ENCODE measurements around the gene HDGFL1. TPM values are rescaled to one million over a fixed set of nuclear protein-coding genes. Genes with fewer than 3 reads are reported as not detected.

Gene HDGFL1
- total and polyA plus RNA-seq, 2 donors = not detected

DNA sequence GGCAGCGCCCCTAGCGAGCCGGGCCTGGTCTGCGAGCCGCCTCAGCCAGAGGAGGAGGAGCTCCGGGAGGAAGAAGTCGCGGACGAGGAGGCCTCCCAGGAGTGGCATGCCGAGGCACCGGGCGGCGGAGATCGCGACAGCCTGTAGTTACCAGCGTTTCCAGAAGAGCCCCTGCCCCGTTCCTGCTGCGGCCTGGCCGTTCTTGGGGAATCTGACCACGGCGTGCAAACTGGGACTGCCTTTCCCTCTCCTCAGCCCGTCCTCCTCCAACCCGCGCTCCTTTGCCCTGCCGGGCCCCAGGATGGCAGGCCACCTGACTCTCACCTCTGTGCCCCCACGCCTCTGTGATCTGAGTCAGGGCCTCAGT is 802 bp downstream of the HDGFL1 start:
- DNase-seq (ENCODE audit: extremely low spot score) = no peak
- Histone ChIP-seq H3K4me1 (ENCODE audit: insufficient read depth) (no peaks in the 10 kb centered on the region), H3K4me3 (ENCODE audit: low read depth, low read length) (no peak overlapping the region), H3K27ac (ENCODE audit: low read depth) (no peak overlapping the region), H3K36me3 (ENCODE audit: insufficient read depth) (no peaks in the 10 kb centered on the region)
- 94% methylated on average over 26 of the region's 26 CpGs for WGBS

DNA sequence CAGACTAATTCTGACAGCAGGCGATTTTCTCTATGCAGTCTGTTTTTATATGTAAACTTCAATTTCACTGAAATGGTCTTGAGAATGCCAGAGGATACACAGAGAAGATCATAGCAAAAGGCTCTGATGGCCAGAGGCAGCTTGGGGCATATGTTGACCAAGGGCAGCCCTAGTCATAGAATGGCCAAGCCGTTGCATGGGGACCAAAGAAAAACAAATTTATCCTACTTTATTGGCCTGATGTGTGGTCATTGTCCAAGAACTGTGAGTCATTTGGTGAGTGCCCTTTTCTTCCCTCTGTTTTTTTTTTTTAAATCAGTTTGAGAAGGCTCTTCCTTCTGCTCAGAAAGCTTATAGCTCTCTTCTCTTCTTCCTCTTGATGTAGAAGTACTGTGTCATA is 5.8 kb downstream of the HDGFL1 start:
- no peaks in the 10 kb centered on the region for H3K4me1 ChIP-seq (ENCODE audit: insufficient read depth)
- H3K4me3 ChIP-seq (ENCODE audit: low read depth, low read length) = no peak overlapping the region
- 76% methylated on average over 2 of the region's 2 CpGs for WGBS
- no peak overlapping the region for H3K27ac ChIP-seq (ENCODE audit: low read depth)
- DNase-seq (ENCODE audit: extremely low spot score) = no peak
- no peaks in the 10 kb centered on the region for H3K36me3 ChIP-seq (ENCODE audit: insufficient read depth)

DNA sequence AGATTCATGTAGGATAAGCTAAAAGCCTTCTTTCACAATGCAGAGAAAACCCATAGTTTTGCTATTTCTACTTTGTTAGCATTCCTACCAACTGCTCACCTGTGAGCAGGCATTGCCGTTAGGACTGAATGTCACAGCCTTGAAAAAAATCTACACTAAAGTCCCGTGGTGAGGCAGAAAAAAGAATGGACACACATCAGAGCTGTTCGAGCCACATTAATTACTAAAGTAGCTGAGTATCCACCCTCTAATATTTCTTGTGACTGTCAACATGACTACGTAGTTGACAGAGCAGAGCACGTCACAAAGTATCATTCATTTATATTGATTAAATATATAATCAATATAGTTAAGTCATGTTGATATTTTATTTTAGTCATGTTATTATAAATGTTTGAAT is 10.1 kb downstream of the HDGFL1 start:
- H3K4me3 ChIP-seq (ENCODE audit: low read depth, low read length) = no peak overlapping the region
- H3K4me1 ChIP-seq (ENCODE audit: insufficient read depth) = no peaks in the 10 kb centered on the region
- 95% methylated on average over 5 of the region's 5 CpGs for WGBS
- no peak overlapping the region for H3K27ac ChIP-seq (ENCODE audit: low read depth)
- H3K36me3 ChIP-seq (ENCODE audit: insufficient read depth) = no peaks in the 10 kb centered on the region
- DNase-seq (ENCODE audit: extremely low spot score) = no peak

DNA sequence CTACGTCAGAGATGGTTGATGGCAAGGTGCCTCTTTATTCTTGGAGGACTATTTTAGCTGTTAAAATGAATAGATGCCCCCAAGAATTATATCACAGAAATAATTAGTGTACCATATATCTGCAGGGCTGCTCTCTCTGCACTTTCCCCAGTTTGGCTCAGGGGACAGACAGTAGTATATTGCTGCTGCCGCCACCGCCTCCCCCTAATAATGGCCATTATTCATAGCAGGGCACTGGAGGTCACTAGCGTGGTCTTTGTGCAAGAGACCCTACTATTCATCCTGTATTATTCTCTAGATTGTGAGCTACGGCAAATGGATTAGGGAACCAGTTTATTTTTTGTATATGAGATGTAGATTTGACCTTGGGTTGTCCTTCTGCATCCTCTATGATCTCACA is 11.0 kb downstream of the HDGFL1 start:
- Histone ChIP-seq H3K4me3 (ENCODE audit: low read depth, low read length) (no peak overlapping the region), H3K4me1 (ENCODE audit: insufficient read depth) (no peaks in the 10 kb centered on the region), H3K27ac (ENCODE audit: low read depth) (no peak overlapping the region), H3K36me3 (ENCODE audit: insufficient read depth) (no peaks in the 10 kb centered on the region)
- WGBS = 92% methylated on average over 5 of the region's 5 CpGs
- DNase-seq (ENCODE audit: extremely low spot score) = no peak

DNA sequence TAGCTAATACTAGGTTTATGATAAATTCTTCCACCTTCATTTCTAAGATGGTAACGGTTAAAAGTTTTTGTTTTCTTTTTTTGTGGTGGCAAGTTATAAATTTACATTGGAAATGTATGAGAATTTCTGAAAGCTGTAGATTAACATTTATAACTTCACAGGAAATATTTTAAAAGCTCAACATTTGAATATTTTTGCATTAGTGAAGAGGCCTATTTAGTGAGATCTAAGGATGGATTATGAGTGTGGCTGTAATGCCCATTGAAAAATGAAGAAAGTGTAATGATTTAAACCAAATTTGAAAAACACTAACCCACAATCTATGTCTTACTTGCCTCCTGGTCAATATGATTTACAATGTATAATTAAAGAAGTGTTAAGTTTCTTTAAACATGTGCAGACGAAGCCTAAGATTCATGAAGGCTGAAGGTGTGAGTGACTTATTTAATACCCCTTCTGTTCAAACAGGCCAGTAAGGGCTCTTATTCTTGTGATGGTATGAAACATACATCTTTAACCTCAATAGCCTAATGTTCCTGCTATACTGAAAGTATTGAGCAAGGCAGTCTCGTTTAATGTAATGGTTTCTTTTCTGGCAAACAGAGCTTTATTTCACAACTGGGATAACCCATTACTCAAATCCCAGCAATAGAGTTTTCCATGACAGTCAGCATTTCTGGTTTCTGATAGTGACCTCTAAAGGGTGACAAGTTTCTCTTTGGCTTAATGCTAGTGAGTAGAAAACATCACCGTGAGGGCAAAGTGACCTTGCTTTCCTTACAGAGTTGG is 13.2 kb downstream of the HDGFL1 start:
- DNase-seq (ENCODE audit: extremely low spot score) = no peak
- 89% methylated on average over 4 of the region's 4 CpGs for WGBS
- Histone ChIP-seq H3K36me3 (ENCODE audit: insufficient read depth) (no peaks in the 10 kb centered on the region), H3K4me3 (ENCODE audit: low read depth, low read length) (no peak overlapping the region), H3K27ac (ENCODE audit: low read depth) (no peak overlapping the region), H3K4me1 (ENCODE audit: insufficient read depth) (no peaks in the 10 kb centered on the region)

DNA sequence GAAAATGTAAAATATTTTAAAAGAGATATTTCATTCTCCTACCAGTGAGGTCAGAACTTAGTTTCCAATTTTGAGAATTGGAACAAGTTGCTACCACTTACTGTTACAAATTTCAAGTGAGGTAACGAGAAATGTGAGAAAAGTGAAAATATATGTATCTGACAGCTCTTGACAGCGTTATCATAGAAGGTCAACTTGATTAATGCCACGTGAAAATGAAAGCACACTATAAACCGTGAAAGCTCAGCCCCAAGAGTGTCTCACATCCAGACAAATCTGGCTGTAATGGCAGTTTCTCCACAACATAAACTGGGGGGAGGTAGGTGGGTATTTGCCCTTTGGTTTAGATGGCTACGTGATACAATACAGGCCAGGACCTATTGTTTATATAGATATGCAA is 13.9 kb downstream of the HDGFL1 start:
- Histone ChIP-seq H3K4me3 (ENCODE audit: low read depth, low read length) (no peak overlapping the region), H3K4me1 (ENCODE audit: insufficient read depth) (no peaks in the 10 kb centered on the region), H3K36me3 (ENCODE audit: insufficient read depth) (no peaks in the 10 kb centered on the region), H3K27ac (ENCODE audit: low read depth) (no peak overlapping the region)
- WGBS = 90% methylated on average over 5 of the region's 5 CpGs
- DNase-seq (ENCODE audit: extremely low spot score) = no peak

DNA sequence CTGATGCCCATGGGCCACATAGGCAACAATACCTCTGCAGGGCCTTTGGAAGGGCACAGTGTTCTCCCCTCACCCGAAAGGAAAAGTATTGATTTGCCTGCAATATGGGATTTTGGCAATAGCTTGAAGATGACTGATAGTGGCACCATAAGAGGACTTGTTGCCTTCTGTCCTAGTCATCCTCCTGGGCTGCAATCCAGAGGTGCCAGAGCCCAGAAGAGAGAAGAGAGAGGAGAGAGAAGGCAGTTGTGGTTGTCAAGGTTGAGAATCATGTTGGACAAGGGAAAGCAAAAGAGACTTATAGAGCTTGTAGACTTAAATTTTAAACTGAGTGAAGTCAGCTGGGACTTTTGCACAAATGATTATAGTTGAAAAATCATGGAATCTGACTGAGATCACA is 14.6 kb downstream of the HDGFL1 start:
- DNase-seq (ENCODE audit: extremely low spot score) = no peak
- Histone ChIP-seq H3K27ac (ENCODE audit: low read depth) (no peak overlapping the region), H3K4me3 (ENCODE audit: low read depth, low read length) (no peak overlapping the region), H3K36me3 (ENCODE audit: insufficient read depth) (no peaks in the 10 kb centered on the region), H3K4me1 (ENCODE audit: insufficient read depth) (no peaks in the 10 kb centered on the region)
- WGBS = 94% methylated on average over 1 of the region's 1 CpG

DNA sequence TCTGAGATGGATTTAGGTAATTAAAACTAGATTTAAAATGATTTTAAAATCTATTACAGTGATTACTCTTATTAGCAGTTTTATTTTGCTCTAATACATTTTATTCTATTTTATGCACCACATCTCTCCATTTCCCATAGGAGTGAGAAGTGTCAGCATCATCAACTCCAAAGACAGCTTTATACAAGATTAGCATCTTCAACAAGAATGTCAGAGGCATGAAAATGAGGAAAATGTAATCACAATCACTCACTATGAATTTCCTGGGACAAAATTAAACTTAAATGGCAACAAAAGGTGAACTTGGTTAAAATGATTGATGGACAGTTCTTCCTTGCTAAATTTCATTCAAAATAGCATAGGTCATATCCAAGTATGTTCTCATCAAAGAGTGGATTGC is 19.8 kb downstream of the HDGFL1 start:
- no peak overlapping the region for H3K4me3 ChIP-seq (ENCODE audit: low read depth, low read length)
- no peaks in the 10 kb centered on the region for H3K36me3 ChIP-seq (ENCODE audit: insufficient read depth)
- no peaks in the 10 kb centered on the region for H3K4me1 ChIP-seq (ENCODE audit: insufficient read depth)
- H3K27ac ChIP-seq (ENCODE audit: low read depth) = no peak overlapping the region
- no peak for DNase-seq (ENCODE audit: extremely low spot score)

DNA sequence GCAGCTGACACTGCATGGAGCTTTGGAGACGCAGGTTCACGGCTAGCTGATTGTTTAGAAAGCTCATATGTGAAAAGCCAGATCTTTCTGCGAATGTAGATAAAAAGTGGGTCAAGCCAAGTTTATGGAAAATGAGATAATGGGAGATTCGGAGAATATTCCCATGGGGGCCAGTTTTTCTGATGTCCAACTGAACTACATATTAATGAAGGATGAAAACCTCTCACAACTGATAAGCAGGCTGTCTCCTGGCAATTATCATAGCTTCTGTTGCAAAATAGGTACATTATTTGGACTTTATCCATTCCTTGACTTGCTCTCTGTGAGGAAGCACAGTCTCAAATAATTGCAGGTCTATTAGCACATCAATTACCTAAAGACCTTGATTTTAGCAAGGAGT is 21.1 kb downstream of the HDGFL1 start:
- no peak overlapping the region for H3K27ac ChIP-seq (ENCODE audit: low read depth)
- 32% methylated on average over 4 of the region's 4 CpGs for WGBS
- no peak overlapping the region for H3K4me3 ChIP-seq (ENCODE audit: low read depth, low read length)
- H3K4me1 ChIP-seq (ENCODE audit: insufficient read depth) = no peaks in the 10 kb centered on the region
- DNase-seq (ENCODE audit: extremely low spot score) = no peak
- H3K36me3 ChIP-seq (ENCODE audit: insufficient read depth) = no peaks in the 10 kb centered on the region

DNA sequence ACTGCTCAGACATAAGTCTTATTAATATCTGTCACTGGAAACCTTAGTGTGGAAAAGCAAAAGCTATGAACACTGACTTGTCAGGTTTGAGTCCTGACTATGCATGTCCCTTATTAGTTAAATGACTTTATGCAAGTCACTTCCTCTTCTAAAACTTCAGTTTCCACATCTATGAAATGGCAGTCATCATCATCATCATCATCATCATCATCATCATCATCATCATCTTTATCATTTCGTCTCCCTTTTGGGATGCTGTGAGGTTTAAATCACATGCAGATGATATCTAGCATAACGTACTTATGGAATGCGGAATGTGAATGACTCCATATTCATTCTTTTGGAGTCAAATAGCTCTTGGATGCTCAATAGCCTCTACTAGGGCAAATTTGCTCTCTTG is 24.5 kb downstream of the HDGFL1 start:
- Histone ChIP-seq H3K36me3 (ENCODE audit: insufficient read depth) (no peaks in the 10 kb centered on the region), H3K4me3 (ENCODE audit: low read depth, low read length) (no peak overlapping the region), H3K4me1 (ENCODE audit: insufficient read depth) (no peaks in the 10 kb centered on the region), H3K27ac (ENCODE audit: low read depth) (no peak overlapping the region)
- 92% methylated on average over 3 of the region's 3 CpGs for WGBS
- DNase-seq (ENCODE audit: extremely low spot score) = no peak

DNA sequence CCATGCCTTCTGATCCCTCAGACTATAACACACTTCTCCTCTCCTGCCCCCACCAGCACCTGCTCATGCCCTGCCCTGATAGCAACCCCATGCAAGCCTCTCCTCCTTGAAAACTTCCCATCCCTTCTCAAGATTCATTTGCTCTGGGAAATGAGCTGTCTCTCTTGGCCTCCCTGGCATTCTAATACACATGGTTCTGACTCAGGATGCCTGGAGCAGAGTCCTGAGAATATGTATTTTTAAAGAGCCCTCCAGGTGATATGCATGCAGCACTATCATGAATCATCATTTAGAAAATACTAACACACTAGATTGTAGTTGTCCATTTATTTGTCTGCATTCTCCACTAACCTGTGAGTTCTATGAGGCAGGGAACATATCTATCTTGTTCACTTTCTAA is 26.6 kb downstream of the HDGFL1 start:
- Histone ChIP-seq H3K4me1 (ENCODE audit: insufficient read depth) (no peaks in the 10 kb centered on the region), H3K4me3 (ENCODE audit: low read depth, low read length) (no peak overlapping the region), H3K27ac (ENCODE audit: low read depth) (no peak overlapping the region), H3K36me3 (ENCODE audit: insufficient read depth) (no peaks in the 10 kb centered on the region)
- DNase-seq (ENCODE audit: extremely low spot score) = no peak

DNA sequence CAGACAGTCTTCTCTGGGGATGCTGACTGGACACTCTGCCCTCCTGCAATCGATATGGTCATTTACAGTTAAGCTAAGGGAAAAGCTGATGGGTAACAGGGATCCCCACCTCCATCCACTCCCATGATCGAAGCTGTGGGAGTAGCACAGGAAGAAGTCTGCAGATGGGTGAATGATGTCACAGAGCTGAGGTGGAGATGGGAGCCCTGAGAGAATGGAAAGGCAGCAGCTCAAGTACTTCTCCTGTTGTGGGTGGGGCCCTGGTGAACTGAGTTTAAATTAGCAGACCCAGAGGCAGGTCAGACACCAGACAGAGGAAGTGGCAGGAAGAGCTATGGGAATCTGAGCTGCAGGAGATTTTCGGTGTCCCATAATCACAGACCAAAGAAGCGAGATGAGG is 29.0 kb downstream of the HDGFL1 start:
- H3K36me3 ChIP-seq (ENCODE audit: insufficient read depth) = no peaks in the 10 kb centered on the region
- no peak for DNase-seq (ENCODE audit: extremely low spot score)
- H3K27ac ChIP-seq (ENCODE audit: low read depth) = no peak overlapping the region
- 86% methylated on average over 4 of the region's 4 CpGs for WGBS
- H3K4me1 ChIP-seq (ENCODE audit: insufficient read depth) = no peaks in the 10 kb centered on the region
- H3K4me3 ChIP-seq (ENCODE audit: low read depth, low read length) = no peak overlapping the region

DNA sequence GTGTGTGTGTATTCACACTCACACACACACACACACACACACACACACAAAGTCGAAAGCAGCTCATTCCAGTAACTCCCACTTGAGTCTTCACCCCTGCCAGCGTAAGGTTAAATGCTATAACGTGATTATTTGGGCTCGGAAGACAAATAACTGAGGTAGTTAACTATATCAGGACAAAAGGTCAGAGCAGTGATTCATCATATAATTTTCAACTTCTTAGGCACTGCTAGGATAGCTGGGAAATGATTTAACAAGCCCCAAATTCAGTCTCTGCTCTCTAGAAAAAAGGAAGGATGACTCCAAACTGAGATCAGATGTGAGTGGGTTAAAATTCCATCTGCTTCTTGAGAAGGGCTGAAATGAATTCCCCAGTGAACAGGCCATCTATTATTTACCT is 30.7 kb downstream of the HDGFL1 start:
- no peak overlapping the region for H3K4me3 ChIP-seq (ENCODE audit: low read depth, low read length)
- H3K36me3 ChIP-seq (ENCODE audit: insufficient read depth) = no peaks in the 10 kb centered on the region
- no peak overlapping the region for H3K27ac ChIP-seq (ENCODE audit: low read depth)
- DNase-seq (ENCODE audit: extremely low spot score) = no peak
- H3K4me1 ChIP-seq (ENCODE audit: insufficient read depth) = no peaks in the 10 kb centered on the region
- WGBS = 56% methylated on average over 4 of the region's 4 CpGs

DNA sequence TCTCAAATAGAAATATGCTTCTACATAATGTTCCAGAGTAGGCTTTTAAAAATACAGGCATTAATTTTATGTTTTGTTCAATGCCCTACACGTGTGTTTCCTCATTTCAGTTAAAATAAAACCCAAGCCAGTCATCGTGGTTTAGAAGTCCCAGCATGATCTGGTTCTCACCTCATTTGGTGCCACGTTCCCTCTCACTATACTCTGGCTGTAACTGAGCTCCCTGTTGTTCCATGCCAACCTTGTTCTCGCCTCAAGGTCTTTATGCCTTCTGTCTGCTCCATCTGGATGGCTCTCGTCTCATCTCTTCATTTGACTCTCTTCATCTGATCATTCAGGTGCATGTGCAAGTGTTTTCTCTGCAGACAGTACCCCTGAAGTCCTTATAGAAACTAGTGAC is 32.6 kb downstream of the HDGFL1 start:
- Histone ChIP-seq H3K4me3 (ENCODE audit: low read depth, low read length) (no peak overlapping the region), H3K4me1 (ENCODE audit: insufficient read depth) (no peaks in the 10 kb centered on the region), H3K36me3 (ENCODE audit: insufficient read depth) (no peaks in the 10 kb centered on the region), H3K27ac (ENCODE audit: low read depth) (no peak overlapping the region)
- WGBS = 91% methylated on average over 5 of the region's 5 CpGs
- DNase-seq (ENCODE audit: extremely low spot score) = no peak

DNA sequence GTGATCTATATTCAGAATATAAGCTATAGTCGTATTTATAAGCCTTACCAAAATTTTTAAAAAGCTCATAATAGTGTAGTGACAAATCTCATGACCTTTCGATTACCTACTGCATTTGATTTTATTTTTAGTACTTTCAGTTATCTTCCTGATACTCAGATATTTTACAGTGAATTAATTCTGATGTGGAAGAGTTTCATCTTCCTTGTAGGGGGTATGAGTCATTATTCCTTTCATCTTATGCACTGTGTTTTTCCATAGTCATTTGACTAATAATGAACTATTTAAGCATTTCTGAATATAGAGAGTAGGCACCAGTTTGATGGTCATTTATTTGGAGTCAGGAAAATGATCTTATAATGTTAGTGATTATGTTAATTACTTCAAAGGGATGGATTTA is 36.4 kb downstream of the HDGFL1 start:
- Histone ChIP-seq H3K36me3 (ENCODE audit: insufficient read depth) (no peaks in the 10 kb centered on the region), H3K4me3 (ENCODE audit: low read depth, low read length) (no peak overlapping the region), H3K27ac (ENCODE audit: low read depth) (no peak overlapping the region), H3K4me1 (ENCODE audit: insufficient read depth) (no peaks in the 10 kb centered on the region)
- no peak for DNase-seq (ENCODE audit: extremely low spot score)
- WGBS = 95% methylated on average over 2 of the region's 2 CpGs

All from urinary bladder (tissue), 4 donors.